NCI-H2196 treated with DMSO at 0.1 percent for 48 hours (cell line): ENCODE results near the gene MYADML2.

Source experiments
- DNase-seq: peaks from one replicate; lab custom pipeline; 2025; ENCODE audit not compliant: unreplicated experiment; lab: John Stamatoyannopoulos, UW

MYADML2 gene

GRCh38 chr17:81978524-81979298, 31.7 kb upstream of the MYADML2 start:
- DNase-seq, result no peak

GRCh38 chr17:81977211-81977808, 30.3 kb upstream of the MYADML2 start, which contains the start of gene ASPSCR1:
ASPSCR1 (plus strand) TSS chr17:81977629; CDS start chr17:81977647, 18 bp downstream.
- DNase-seq, result peak; percentile 93

GRCh38 chr17:81976332-81977210, 29.5 kb upstream of the MYADML2 start:
- peak; percentile 94 for DNase-seq

- no peak for DNase-seq
Measured at GRCh38 chr17:81973432-81973831, 26.4 kb upstream of the MYADML2 start.

GRCh38 chr17:81968850-81969812, 22.1 kb upstream of the MYADML2 start:
- no peak for DNase-seq

- no peak for DNase-seq
Measured at GRCh38 chr17:81968396-81968745, 21.3 kb upstream of the MYADML2 start.

GRCh38 chr17:81967533-81968395, 20.7 kb upstream of the MYADML2 start:
- peak; percentile 98 for DNase-seq

- no peak for DNase-seq
Measured at GRCh38 chr17:81967244-81967532, 20.2 kb upstream of the MYADML2 start.

- DNase-seq, result peak; percentile 57
Measured at GRCh38 chr17:81966343-81967243, 19.6 kb upstream of the MYADML2 start.

- DNase-seq, result no peak
Measured at GRCh38 chr17:81964081-81964849, 17.2 kb upstream of the MYADML2 start.

- no peak for DNase-seq
Measured at GRCh38 chr17:81962499-81963441, 15.7 kb upstream of the MYADML2 start.

GRCh38 chr17:81961521-81962498, 14.8 kb upstream of the MYADML2 start:
- no peak for DNase-seq

GRCh38 chr17:81961087-81961511, 14.1 kb upstream of the MYADML2 start, which contains the start of gene NOTUM:
NOTUM (minus strand) TSS chr17:81961187; CDS start chr17:81960909, 278 bp downstream.
- DNase-seq, result peak; percentile 42

GRCh38 chr17:81960130-81960958, 13.3 kb upstream of the MYADML2 start:
- DNase-seq, result no peak
